GM23338 (cell line): ENCODE data around the gene DCTN2. TPM values are rescaled to one million over a fixed set of nuclear protein-coding genes. Genes with fewer than 3 reads are reported as not detected.

ENCODE experiments used
- ATAC-seq: fragments of 200-7000 bp; cut with Tn5 transposase; 3 replicates; pipeline ENCODE4 v1.9.1; 2020
- DNase-seq: peaks from one replicate; pipeline ENCODE4 v3.0.0-alpha.2; 2015; ENCODE audit warnings: low spot score
- H2AFZ ChIP-seq: fragments of 200-600 bp; sonication (generic); 2 replicates; pipeline ENCODE4 v1.8.0; 2016; ENCODE audit warnings: antibody characterized with exemption, mild to moderate bottlenecking, moderate library complexity
- H3F3A ChIP-seq: fragments of 200-600 bp; sonication (generic); replicated peaks from 2 replicates; pipeline ENCODE4 v1.8.0; 2017; ENCODE audit warnings: antibody characterized with exemption, mixed run types, low read depth
- H3K27ac ChIP-seq: fragments of 200-600 bp; sonication (generic); 2 replicates; pipeline ENCODE4 v1.6.1; 2016; ENCODE audit warnings: low read depth
- H3K27me3 ChIP-seq: fragments of 200-600 bp; sonication (generic); 2 replicates; pipeline ENCODE4 v1.8.0; 2016; ENCODE audit warnings: mild to moderate bottlenecking, mixed run types, moderate library complexity; ENCODE audit not compliant: insufficient read depth
- H3K36me3 ChIP-seq: fragments of 200-600 bp; sonication (generic); 2 replicates; pipeline ENCODE4 v1.8.0; 2016; ENCODE audit warnings: mild to moderate bottlenecking; ENCODE audit not compliant: insufficient read depth
- H3K4me1 ChIP-seq: fragments of 200-600 bp; sonication (generic); 2 replicates; pipeline ENCODE4 v1.8.0; 2016; ENCODE audit warnings: mild to moderate bottlenecking, moderate library complexity; ENCODE audit not compliant: insufficient read depth
- H3K4me2 ChIP-seq: fragments of 200-600 bp; sonication (generic); 2 replicates; pipeline ENCODE4 v1.7.1; 2017; ENCODE audit warnings: mixed run types
- H3K4me3 ChIP-seq: fragments of 200-600 bp; sonication (generic); 2 replicates; pipeline ENCODE4 v1.6.1; 2016; ENCODE audit warnings: mixed run types
- H3K79me2 ChIP-seq: fragments of 200-600 bp; sonication (generic); replicated peaks from 2 replicates; pipeline ENCODE4 v1.8.0; 2017; ENCODE audit warnings: mild to moderate bottlenecking; ENCODE audit not compliant: insufficient read depth
- H3K9me2 ChIP-seq: fragments of 200-600 bp; sonication (generic); 2 replicates; pipeline ENCODE4 v1.8.0; 2017; ENCODE audit not compliant: insufficient read depth
- H4K20me1 ChIP-seq: fragments of 200-600 bp; sonication (generic); replicated peaks from 2 replicates; pipeline ENCODE4 v1.8.0; 2017; ENCODE audit warnings: mild to moderate bottlenecking; ENCODE audit not compliant: insufficient read depth
- H3K27ac Mint-ChIP-seq: 2 replicates; pipeline ENCODE4 v1.8.0; 2020; ENCODE audit warnings: inconsistent platforms, mild to moderate bottlenecking, moderate library complexity, mixed read lengths
- H3K27me3 Mint-ChIP-seq: 3 replicates; pipeline ENCODE4 v1.8.0; 2022; ENCODE audit warnings: low read depth, mild to moderate bottlenecking, moderate library complexity, mixed read lengths, inconsistent platforms; ENCODE audit not compliant: insufficient read depth, poor library complexity
- H3K36me3 Mint-ChIP-seq: 3 replicates; pipeline ENCODE4 v1.8.0; 2021; ENCODE audit warnings: low read depth, mild to moderate bottlenecking, inconsistent platforms, moderate library complexity, mixed read lengths
- H3K4me1 Mint-ChIP-seq: 3 replicates; pipeline ENCODE4 v1.8.0; 2020; ENCODE audit warnings: mild to moderate bottlenecking, inconsistent platforms, mixed read lengths
- H3K4me3 Mint-ChIP-seq: 3 replicates; pipeline ENCODE4 v1.8.0; 2021; ENCODE audit warnings: moderate library complexity, mild to moderate bottlenecking, inconsistent platforms, mixed read lengths
- H3K9me3 Mint-ChIP-seq: 3 replicates; pipeline ENCODE4 v1.8.0; 2020; ENCODE audit warnings: moderate library complexity, mild to moderate bottlenecking, inconsistent platforms, mixed read lengths
- EZH2 ChIP-seq: fragments of 200-600 bp; sonication (generic); IDR thresholded peaks from one replicate; pipeline ENCODE4 v1.8.0; 2017; ENCODE audit warnings: antibody characterized with exemption, mild to moderate bottlenecking, low read depth; ENCODE audit not compliant: unreplicated experiment
- NANOG ChIP-seq: IDR thresholded peaks from 2 replicates; pipeline ENCODE4 v1.6.1; 2016; ENCODE audit warnings: antibody characterized with exemption, borderline replicate concordance
- STAT1 ChIP-seq: IDR thresholded peaks from one replicate; pipeline ENCODE4 v1.6.1; 2016; ENCODE audit warnings: antibody characterized with exemption; ENCODE audit not compliant: unreplicated experiment
- ZNF114 ChIP-seq: fragments of 250-450 bp; sonication (Bioruptor Pico); IDR thresholded peaks from 2 replicates; pipeline ENCODE4 v1.5.0; 2020; ENCODE audit warnings: mild to moderate bottlenecking, moderate library complexity
- ZNF331 ChIP-seq: fragments of 250-450 bp; sonication (Bioruptor Pico); IDR thresholded peaks from 2 replicates; pipeline ENCODE4 v1.5.0; 2020; ENCODE audit warnings: low read depth, mild to moderate bottlenecking, moderate library complexity
- polyA plus RNA-seq: library from polyadenylated mRNA; unstranded; fragments of >200 nt; fragmentation: Nextera tagmentation; extraction: Ambion mirVana; gene quantifications from 2 replicates; pipeline ENCODE4 v1.2.1, GENCODE V29; 2016
- total RNA-seq: library from RNA; depleted of rRNA; stranded (reverse); fragments of >200 nt; shearing (Covaris generic); gene quantifications from 2 replicates; pipeline ENCODE4 v1.2.3, GENCODE V29; 2014
- TF ChIP-seq, protein P1 (sequence below): fragments of 250-450 bp; sonication (Bioruptor Pico); IDR thresholded peaks from 2 replicates; pipeline ENCODE4 v1.5.0; 2020; ENCODE audit warnings: mild to moderate bottlenecking, moderate library complexity
- TF ChIP-seq, protein P2 (sequence below): IDR thresholded peaks from 2 replicates; pipeline ENCODE4 v1.6.1; 2016; ENCODE audit warnings: antibody characterized with exemption

The DCTN2 gene
- total and polyA plus RNA-seq, 2 experiments from 2014 or later: 56.1 to 157 TPM

DNA sequence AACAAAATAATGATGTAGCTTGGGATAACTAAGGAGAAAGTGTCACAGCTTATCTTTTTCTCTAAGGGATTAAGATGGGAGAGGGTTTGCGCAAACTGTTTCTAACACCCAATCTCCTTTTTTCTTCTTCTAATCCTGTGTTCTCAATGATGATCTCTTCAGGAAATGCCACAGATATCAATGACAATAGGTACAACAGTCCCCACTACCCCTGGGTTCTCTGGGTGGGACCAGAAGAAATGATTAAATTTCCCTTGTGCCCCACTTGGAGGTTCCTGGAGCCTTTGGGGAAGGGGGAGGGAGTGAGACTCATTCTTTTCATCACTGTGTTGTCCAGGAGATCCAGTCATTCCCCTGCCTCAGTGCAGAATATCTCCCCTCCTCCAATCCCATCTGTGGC lies 35.4 kb upstream of the DCTN2 start (continued):
- TF ChIP-seq, protein P1, sequence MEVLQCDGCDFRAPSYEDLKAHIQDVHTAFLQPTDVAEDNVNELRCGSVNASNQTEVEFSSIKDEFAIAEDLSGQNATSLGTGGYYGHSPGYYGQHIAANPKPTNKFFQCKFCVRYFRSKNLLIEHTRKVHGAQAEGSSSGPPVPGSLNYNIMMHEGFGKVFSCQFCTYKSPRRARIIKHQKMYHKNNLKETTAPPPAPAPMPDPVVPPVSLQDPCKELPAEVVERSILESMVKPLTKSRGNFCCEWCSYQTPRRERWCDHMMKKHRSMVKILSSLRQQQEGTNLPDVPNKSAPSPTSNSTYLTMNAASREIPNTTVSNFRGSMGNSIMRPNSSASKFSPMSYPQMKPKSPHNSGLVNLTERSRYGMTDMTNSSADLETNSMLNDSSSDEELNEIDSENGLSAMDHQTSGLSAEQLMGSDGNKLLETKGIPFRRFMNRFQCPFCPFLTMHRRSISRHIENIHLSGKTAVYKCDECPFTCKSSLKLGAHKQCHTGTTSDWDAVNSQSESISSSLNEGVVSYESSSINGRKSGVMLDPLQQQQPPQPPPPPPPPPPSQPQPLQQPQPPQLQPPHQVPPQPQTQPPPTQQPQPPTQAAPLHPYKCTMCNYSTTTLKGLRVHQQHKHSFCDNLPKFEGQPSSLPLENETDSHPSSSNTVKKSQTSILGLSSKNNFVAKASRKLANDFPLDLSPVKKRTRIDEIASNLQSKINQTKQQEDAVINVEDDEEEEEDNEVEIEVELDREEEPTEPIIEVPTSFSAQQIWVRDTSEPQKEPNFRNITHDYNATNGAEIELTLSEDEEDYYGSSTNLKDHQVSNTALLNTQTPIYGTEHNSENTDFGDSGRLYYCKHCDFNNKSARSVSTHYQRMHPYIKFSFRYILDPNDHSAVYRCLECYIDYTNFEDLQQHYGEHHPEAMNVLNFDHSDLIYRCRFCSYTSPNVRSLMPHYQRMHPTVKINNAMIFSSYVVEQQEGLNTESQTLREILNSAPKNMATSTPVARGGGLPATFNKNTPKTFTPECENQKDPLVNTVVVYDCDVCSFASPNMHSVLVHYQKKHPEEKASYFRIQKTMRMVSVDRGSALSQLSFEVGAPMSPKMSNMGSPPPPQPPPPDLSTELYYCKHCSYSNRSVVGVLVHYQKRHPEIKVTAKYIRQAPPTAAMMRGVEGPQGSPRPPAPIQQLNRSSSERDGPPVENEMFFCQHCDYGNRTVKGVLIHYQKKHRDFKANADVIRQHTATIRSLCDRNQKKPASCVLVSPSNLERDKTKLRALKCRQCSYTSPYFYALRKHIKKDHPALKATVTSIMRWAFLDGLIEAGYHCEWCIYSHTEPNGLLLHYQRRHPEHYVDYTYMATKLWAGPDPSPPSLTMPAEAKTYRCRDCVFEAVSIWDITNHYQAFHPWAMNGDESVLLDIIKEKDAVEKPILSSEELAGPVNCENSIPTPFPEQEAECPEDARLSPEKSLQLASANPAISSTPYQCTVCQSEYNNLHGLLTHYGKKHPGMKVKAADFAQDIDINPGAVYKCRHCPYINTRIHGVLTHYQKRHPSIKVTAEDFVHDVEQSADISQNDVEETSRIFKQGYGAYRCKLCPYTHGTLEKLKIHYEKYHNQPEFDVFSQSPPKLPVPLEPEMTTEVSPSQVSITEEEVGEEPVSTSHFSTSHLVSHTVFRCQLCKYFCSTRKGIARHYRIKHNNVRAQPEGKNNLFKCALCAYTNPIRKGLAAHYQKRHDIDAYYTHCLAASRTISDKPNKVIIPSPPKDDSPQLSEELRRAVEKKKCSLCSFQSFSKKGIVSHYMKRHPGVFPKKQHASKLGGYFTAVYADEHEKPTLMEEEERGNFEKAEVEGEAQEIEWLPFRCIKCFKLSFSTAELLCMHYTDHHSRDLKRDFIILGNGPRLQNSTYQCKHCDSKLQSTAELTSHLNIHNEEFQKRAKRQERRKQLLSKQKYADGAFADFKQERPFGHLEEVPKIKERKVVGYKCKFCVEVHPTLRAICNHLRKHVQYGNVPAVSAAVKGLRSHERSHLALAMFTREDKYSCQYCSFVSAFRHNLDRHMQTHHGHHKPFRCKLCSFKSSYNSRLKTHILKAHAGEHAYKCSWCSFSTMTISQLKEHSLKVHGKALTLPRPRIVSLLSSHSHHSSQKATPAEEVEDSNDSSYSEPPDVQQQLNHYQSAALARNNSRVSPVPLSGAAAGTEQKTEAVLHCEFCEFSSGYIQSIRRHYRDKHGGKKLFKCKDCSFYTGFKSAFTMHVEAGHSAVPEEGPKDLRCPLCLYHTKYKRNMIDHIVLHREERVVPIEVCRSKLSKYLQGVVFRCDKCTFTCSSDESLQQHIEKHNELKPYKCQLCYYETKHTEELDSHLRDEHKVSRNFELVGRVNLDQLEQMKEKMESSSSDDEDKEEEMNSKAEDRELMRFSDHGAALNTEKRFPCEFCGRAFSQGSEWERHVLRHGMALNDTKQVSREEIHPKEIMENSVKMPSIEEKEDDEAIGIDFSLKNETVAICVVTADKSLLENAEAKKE (CRISPR knock-in tag): no peak
- TF ChIP-seq ZNF114 (CRISPR knock-in tag): no peak
- TF ChIP-seq NANOG: no peak
- TF ChIP-seq EZH2: no peak
- no peak for TF ChIP-seq ZNF331
- TF ChIP-seq, protein P2, sequence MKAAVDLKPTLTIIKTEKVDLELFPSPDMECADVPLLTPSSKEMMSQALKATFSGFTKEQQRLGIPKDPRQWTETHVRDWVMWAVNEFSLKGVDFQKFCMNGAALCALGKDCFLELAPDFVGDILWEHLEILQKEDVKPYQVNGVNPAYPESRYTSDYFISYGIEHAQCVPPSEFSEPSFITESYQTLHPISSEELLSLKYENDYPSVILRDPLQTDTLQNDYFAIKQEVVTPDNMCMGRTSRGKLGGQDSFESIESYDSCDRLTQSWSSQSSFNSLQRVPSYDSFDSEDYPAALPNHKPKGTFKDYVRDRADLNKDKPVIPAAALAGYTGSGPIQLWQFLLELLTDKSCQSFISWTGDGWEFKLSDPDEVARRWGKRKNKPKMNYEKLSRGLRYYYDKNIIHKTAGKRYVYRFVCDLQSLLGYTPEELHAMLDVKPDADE: no peak
- TF ChIP-seq STAT1: no peak

DNA sequence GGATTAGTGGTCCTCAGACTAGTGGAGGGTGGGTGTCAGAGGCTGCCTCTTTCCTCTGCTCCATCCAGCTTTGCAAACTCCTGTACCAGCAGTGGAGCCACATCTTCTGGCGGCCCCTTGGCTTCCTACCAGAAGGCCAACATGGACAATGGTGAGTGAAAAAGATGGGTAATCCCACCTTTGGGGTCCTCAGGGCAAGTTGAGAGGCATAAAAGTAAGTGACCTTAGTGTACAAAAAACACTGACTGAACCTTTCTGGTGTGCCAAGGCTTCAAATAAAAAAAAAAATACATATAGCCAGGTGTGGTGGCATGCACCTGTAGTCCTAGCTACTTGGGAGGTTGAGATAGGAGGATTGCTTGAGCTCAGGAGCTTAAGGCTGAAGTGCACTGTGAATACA lies 34.8 kb upstream of the DCTN2 start:
- Histone ChIP-seq H3K79me2 (no peaks in the 10 kb centered on the region), H3K27ac (no peak overlapping the region), H3K9me2 (no peaks in the 10 kb centered on the region), H3K36me3 (peaks cover 8% of the 10 kb centered on the region), H3K27me3 (no peaks in the 10 kb centered on the region), H2AFZ (no peak overlapping the region), H3K4me2 (no peak overlapping the region), H4K20me1 (peaks cover 14% of the 10 kb centered on the region), H3K4me3 (no peak overlapping the region), H3K4me1 (no peaks in the 10 kb centered on the region), H3F3A (peaks cover 12% of the 10 kb centered on the region; the same call in 1 of the 2 replicates)
- H3K4me3 Mint-ChIP-seq: no peak overlapping the region
- peaks cover 4% of the 10 kb centered on the region; the same call in 2 of the 3 replicates for H3K4me1 Mint-ChIP-seq
- peaks cover 2% of the 10 kb centered on the region for H3K27me3 Mint-ChIP-seq
- H3K27ac Mint-ChIP-seq: no peak overlapping the region
- no peak for ATAC-seq
- DNase-seq: no peak
- peaks cover 31% of the 10 kb centered on the region for H3K36me3 Mint-ChIP-seq
- no peak for TF ChIP-seq STAT1
- no peaks in the 10 kb centered on the region for H3K9me3 Mint-ChIP-seq
